Caco-2 (cell line): ENCODE results near the gene UNCX. TPM values are rescaled to one million over a fixed set of nuclear protein-coding genes. Genes with fewer than 3 reads are reported as not detected.
"Not testable (repeated sequence)": the region's sequence is repeated elsewhere in the genome, so short reads cannot be mapped to it uniquely, and the experiment has no call there.

Source experiments
- BruUV-seq: library from RNA; stranded (reverse); fragments of 400-500 nt; replicated peaks from 2 replicates; lab custom pipeline; 2021; lab: Mats Ljungman, UMichigan
- CTCF ChIA-PET: fragments of 300-600 bp; sonication (Branson Sonifier 250); formaldehyde crosslinking; loops from one replicate; lab custom pipeline; 2022; ENCODE audit warnings: antibody characterized with exemption; lab: Charles Lee
- POLR2A ChIA-PET: fragments of 300-600 bp; sonication (Branson Sonifier 250); formaldehyde crosslinking; loops from one replicate; lab custom pipeline; 2022; ENCODE audit warnings: antibody characterized with exemption; lab: Charles Lee
- DNase-seq, 2 experiments: peaks; one replicate each; pipeline versions ENCODE4 v3.0.0 to v3.0.0-alpha.2; 2020 to 2022
- H3K27me3 ChIP-seq: replicated peaks from 2 replicates; pipeline ENCODE4 v1.6.0; 2011; ENCODE audit warnings: low read length; ENCODE audit not compliant: control insufficient read depth, insufficient read depth
- H3K36me3 ChIP-seq: 2 replicates; pipeline ENCODE4 v1.5.1; 2011; ENCODE audit warnings: low read length; ENCODE audit not compliant: control insufficient read depth, insufficient read depth
- H3K4me1 ChIP-seq: fragments of 250-450 bp; sonication (Bioruptor Pico); 2 replicates; pipeline ENCODE4 v1.5.1; 2020; ENCODE audit warnings: mild to moderate bottlenecking
- H3K4me3 ChIP-seq: 2 replicates; pipeline ENCODE4 v1.5.1; 2011; ENCODE audit warnings: low read depth, mild to moderate bottlenecking, control low read depth, low read length
- H3K9me3 ChIP-seq: fragments of 250-450 bp; sonication (Bioruptor Pico); 2 replicates; pipeline ENCODE4 v1.5.1; 2020; ENCODE audit warnings: mild to moderate bottlenecking, moderate library complexity
- H3K27ac Mint-ChIP-seq: one replicate; pipeline ENCODE4 v1.8.0; 2022; ENCODE audit warnings: mixed read lengths; ENCODE audit not compliant: unreplicated experiment
- H3K27me3 Mint-ChIP-seq: one replicate; pipeline ENCODE4 v1.8.0; 2022; ENCODE audit warnings: mixed read lengths; ENCODE audit not compliant: insufficient read depth, unreplicated experiment
- H3K36me3 Mint-ChIP-seq: one replicate; pipeline ENCODE4 v1.8.0; 2022; ENCODE audit warnings: mild to moderate bottlenecking, mixed read lengths; ENCODE audit not compliant: insufficient read depth, unreplicated experiment
- H3K4me1 Mint-ChIP-seq: one replicate; pipeline ENCODE4 v1.8.0; 2022; ENCODE audit warnings: low read depth, mixed read lengths; ENCODE audit not compliant: unreplicated experiment
- H3K4me3 Mint-ChIP-seq: one replicate; pipeline ENCODE4 v1.8.0; 2022; ENCODE audit warnings: mild to moderate bottlenecking, moderate library complexity, mixed read lengths; ENCODE audit not compliant: unreplicated experiment
- H3K9me3 Mint-ChIP-seq: one replicate; pipeline ENCODE4 v1.8.0; 2022; ENCODE audit warnings: mixed read lengths; ENCODE audit not compliant: unreplicated experiment
- intact Hi-C: fragments of 100-400 bp; cut with micrococcal nuclease; formaldehyde crosslinking; loops from one replicate; pipeline ENCODE4 v1.10.0; 2022; ENCODE audit not compliant: unreplicated experiment
- total RNA-seq: library from RNA; stranded (reverse); gene quantifications from 2 replicates; pipeline ENCODE4 v1.2.3, GENCODE V29; 2022
- TF ChIP-seq, protein P1 (sequence below), 2 experiments: fragments of 200-600 bp in 1 of 2; IDR thresholded peaks; 1 replicate in 1 of 2; 2 replicates in 1 of 2; pipeline versions ENCODE4 v1.5.1 to v1.8.0; 2011 to 2022; ENCODE audit warnings: antibody characterized with exemption in 1 of 2, control low read depth in 1 of 2, inconsistent platforms in 1 of 2, low read depth in 1 of 2, low read length in 1 of 2, mild to moderate bottlenecking in 1 of 2, moderate library complexity in 1 of 2; ENCODE audit not compliant: insufficient read depth in 1 of 2, severe bottlenecking in 1 of 2, unreplicated experiment in 1 of 2

UNCX gene
- total RNA-seq, 1 experiment from 2014 or later, result not detected

- Mint-ChIP-seq H3K27me3 (peaks cover 27% of the 10 kb centered on the region), H3K9me3 (no peaks in the 10 kb centered on the region), H3K36me3 (no peaks in the 10 kb centered on the region), H3K4me3 (no peak overlapping the region), H3K27ac (no peak overlapping the region), H3K4me1 (no peaks in the 10 kb centered on the region)
- POLR2A ChIA-PET, result no interaction called here
- no TSS peak for BruUV-seq
- TF ChIP-seq, protein P1, sequence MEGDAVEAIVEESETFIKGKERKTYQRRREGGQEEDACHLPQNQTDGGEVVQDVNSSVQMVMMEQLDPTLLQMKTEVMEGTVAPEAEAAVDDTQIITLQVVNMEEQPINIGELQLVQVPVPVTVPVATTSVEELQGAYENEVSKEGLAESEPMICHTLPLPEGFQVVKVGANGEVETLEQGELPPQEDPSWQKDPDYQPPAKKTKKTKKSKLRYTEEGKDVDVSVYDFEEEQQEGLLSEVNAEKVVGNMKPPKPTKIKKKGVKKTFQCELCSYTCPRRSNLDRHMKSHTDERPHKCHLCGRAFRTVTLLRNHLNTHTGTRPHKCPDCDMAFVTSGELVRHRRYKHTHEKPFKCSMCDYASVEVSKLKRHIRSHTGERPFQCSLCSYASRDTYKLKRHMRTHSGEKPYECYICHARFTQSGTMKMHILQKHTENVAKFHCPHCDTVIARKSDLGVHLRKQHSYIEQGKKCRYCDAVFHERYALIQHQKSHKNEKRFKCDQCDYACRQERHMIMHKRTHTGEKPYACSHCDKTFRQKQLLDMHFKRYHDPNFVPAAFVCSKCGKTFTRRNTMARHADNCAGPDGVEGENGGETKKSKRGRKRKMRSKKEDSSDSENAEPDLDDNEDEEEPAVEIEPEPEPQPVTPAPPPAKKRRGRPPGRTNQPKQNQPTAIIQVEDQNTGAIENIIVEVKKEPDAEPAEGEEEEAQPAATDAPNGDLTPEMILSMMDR (IDR thresholded peaks at IDR 0.05; ENCODE audit: insufficient read depth in 1 of 2, low read depth in 1 of 2, low read length in 1 of 2, severe bottlenecking in 1 of 2, unreplicated experiment in 1 of 2), result no peak
- CTCF ChIA-PET, result no interaction called here
- no peaks in the 10 kb centered on the region for H3K9me3 ChIP-seq
- H3K4me3 ChIP-seq, result no peak overlapping the region
- intact Hi-C loops, result no loop called here
- H3K36me3 ChIP-seq, result no peaks in the 10 kb centered on the region
- DNase-seq, result no peak
- H3K27me3 ChIP-seq, result no peaks in the 10 kb centered on the region; the same call in 1 of the 2 replicates
- H3K4me1 ChIP-seq, result no peaks in the 10 kb centered on the region
Measured at GRCh38 chr7:1211611-1212010, 21.1 kb upstream of the UNCX start.

DNA sequence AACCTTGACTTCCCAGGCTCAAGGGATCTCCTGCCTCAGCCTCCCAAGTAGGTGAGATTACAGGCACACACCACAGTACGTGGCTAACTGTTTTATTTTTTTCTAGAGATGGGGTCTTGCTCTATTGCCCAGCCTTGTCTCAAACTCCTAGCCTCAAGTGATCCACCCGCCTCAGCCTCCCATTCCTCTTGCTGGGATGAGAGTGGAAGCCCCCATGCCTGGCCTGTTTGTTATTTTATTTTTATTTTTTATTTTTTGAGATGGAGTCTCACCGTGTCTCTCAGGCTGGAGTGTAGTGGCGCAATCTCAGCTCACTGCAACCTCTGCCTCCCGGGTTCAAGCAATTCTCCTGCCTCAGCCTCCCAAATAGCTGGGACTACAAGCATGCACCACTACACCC, 20.6 kb upstream of the UNCX start:
- H3K36me3 Mint-ChIP-seq, H3K27ac Mint-ChIP-seq, H3K4me1 ChIP-seq, BruUV-seq, H3K9me3 ChIP-seq, H3K36me3 ChIP-seq, H3K4me3 ChIP-seq, H3K4me1 Mint-ChIP-seq, POLR2A ChIA-PET, H3K4me3 Mint-ChIP-seq, H3K27me3 ChIP-seq, intact Hi-C loops, H3K9me3 Mint-ChIP-seq, CTCF ChIA-PET, DNase-seq: not testable (repeated sequence)
- H3K27me3 Mint-ChIP-seq, result peaks cover 29% of the 10 kb centered on the region

DNA sequence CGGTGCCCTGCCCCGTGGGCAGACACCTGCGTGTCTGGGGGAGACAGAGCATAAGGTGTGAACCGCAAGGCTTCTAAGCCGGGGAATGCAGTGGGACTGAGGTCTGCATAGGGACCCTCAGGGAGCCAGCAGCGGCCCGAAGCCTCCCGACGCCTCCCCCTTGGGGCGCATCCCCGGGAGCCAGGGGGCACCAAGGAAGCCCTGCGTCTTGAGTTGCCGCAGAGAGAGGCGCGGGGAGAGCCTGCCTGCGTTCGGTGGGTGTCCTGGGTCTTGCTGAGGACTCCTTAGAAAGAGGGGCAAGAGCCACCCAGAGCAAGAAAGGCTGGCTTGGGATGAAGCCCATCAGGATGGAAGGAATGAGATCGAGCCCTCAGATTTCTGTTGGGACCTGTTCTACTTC, 18.2 kb upstream of the UNCX start:
- H3K27ac Mint-ChIP-seq, result no peak overlapping the region
- ChIA-PET POLR2A (interaction anchor here (0.7 kb wide), 1 partner anchor 237 kb away, joined by 6 read pairs; no protein-coding TSS in a partner anchor), CTCF (interaction anchor here (0.7 kb wide), 1 partner anchor 35 kb away, joined by 3 read pairs; no protein-coding TSS in a partner anchor)
- Histone ChIP-seq H3K4me1 (no peaks in the 10 kb centered on the region), H3K36me3 (no peaks in the 10 kb centered on the region), H3K9me3 (no peaks in the 10 kb centered on the region), H3K27me3 (no peaks in the 10 kb centered on the region; the same call in 1 of the 2 replicates), H3K4me3 (no peak overlapping the region)
- H3K4me1 Mint-ChIP-seq, result no peaks in the 10 kb centered on the region
- no peaks in the 10 kb centered on the region for H3K36me3 Mint-ChIP-seq
- no TSS peak for BruUV-seq
- no peak for DNase-seq
- peaks cover 32% of the 10 kb centered on the region for H3K27me3 Mint-ChIP-seq
- no peaks in the 10 kb centered on the region for H3K9me3 Mint-ChIP-seq
- no peak overlapping the region for H3K4me3 Mint-ChIP-seq
- TF ChIP-seq, protein P1 (IDR thresholded peaks at IDR 0.05; ENCODE audit: insufficient read depth in 1 of 2, low read depth in 1 of 2, low read length in 1 of 2, severe bottlenecking in 1 of 2, unreplicated experiment in 1 of 2), result no peak
- intact Hi-C loops, result no loop called here
